ENCODE data around the gene TNFRSF8.

TNFRSF8 gene

DNA sequence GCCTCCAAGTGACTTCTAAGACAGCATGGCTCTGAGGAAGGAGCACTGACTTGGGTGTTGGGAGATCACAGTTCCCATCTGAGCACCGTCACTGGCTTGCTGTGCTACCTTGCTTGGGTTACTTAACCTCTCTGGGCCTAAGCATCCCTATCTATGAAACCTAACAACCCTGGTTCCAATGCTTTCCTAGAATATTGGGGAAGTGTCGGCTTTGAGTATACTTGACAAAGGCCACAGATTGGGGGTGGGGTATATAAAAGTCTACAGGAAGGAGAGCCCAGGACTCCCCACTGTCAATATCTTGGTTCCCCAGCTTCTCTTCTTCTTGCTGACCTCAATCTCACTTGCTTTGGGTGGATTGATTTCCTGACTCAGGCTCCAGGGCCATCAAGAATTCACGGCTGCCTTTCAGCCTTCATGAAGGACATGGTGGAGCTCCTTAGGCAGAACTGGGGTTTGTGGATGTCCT, 110.0 kb downstream of the TNFRSF8 start:
- H3K27ac ChIP-seq = no peak overlapping the region
- TF ChIP-seq, protein P1, sequence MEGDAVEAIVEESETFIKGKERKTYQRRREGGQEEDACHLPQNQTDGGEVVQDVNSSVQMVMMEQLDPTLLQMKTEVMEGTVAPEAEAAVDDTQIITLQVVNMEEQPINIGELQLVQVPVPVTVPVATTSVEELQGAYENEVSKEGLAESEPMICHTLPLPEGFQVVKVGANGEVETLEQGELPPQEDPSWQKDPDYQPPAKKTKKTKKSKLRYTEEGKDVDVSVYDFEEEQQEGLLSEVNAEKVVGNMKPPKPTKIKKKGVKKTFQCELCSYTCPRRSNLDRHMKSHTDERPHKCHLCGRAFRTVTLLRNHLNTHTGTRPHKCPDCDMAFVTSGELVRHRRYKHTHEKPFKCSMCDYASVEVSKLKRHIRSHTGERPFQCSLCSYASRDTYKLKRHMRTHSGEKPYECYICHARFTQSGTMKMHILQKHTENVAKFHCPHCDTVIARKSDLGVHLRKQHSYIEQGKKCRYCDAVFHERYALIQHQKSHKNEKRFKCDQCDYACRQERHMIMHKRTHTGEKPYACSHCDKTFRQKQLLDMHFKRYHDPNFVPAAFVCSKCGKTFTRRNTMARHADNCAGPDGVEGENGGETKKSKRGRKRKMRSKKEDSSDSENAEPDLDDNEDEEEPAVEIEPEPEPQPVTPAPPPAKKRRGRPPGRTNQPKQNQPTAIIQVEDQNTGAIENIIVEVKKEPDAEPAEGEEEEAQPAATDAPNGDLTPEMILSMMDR (conservative IDR thresholded peaks at IDR 0.05; ENCODE audit: low read depth) = no peak
- ChIA-PET CTCF (interaction anchor here (0.6 to 1.1 kb wide), 2 partner anchors 47 to 446 kb away, joined by 3 read pairs; no protein-coding TSS in a partner anchor), POLR2A (ENCODE audit: low non-redundant PET) (no interaction called here)
- no peak for DNase-seq (ENCODE audit: low spot score)

DNA sequence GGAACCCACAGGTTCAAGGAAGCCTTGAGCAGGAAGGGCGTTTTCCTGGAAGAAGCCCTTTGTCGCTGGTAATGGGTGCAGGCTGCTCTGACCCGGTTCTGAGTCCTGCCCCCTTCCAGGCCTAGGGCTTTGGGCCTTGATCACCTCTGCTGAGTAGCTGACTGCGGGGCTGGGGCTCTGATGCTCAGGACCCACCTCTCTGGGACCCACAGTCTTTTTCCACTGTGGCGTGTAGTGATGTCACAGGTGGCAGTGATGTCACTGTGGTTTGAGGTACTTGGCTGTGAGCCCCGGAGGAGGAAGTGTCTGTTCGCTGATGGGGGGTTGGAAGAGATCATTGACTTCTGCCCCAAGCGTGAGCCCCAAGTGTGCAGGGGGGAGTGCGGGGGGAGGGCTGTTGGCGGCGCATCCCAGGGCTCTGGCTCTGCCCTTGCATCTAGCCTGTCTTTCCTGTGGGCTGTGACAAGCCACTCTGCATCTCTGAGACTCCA, 110.6 kb downstream of the TNFRSF8 start:
- POLR2A ChIA-PET (ENCODE audit: low non-redundant PET) = no interaction called here
- TF ChIP-seq, protein P1 (conservative IDR thresholded peaks at IDR 0.05; ENCODE audit: low read depth) = no peak
- CTCF ChIA-PET = interaction anchor here (1.1 kb wide), 1 partner anchor 48 kb away, joined by 3 read pairs; no protein-coding TSS in a partner anchor
- DNase-seq (ENCODE audit: low spot score) = no peak
- H3K27ac ChIP-seq = no peak overlapping the region

DNA sequence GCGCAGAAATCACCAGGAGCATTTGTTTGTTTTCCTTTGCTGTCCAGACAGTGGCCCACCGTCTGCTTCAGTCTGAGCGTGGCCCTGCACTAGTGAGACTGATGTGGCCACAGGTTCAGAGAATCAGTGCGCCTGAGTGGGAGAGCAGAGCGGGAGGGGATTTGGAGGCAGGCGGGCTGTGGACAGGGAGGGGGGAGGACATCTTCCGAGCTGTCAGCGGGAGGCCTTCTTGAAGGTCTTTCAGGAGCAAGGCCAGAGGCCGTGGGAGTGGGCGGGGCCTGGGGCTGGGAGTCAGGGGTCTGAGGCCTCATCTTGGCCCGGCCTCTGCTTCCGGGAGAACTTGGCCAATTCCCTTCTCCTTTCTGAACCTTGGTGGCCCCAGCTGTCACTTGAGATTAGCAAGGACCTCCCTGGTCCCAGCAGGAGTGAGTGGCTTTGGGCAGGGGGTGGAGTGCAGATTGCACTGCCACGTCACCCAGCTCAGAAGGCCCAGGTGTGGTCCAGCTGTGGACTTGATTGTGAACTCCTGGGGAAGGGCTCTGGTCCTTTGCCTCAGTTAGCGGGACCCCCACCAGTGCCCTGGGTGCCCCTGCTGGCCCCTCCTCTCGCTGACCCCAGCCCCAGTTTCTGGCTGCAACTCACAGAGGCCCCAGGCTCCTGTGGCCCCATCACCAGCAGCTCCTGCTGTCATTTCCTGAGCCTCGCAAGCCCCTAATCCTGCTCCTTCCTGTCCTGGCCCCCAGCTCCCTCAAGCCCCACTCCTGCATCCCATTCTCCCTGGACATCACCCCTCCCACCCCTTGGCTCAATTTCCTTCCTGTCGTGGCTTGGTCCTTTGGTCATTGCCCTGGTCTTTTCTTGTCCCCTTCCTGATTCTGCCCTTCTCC, 112.1 kb downstream of the TNFRSF8 start:
- no peak overlapping the region for H3K27ac ChIP-seq
- TF ChIP-seq, protein P1 (conservative IDR thresholded peaks at IDR 0.05; ENCODE audit: low read depth) = no peak
- CTCF ChIA-PET = interaction anchor here (0.5 kb wide), 1 partner anchor 1641 kb away, joined by 4 read pairs; no protein-coding TSS in a partner anchor
- POLR2A ChIA-PET (ENCODE audit: low non-redundant PET) = no interaction called here
- DNase-seq (ENCODE audit: low spot score) = no peak

DNA sequence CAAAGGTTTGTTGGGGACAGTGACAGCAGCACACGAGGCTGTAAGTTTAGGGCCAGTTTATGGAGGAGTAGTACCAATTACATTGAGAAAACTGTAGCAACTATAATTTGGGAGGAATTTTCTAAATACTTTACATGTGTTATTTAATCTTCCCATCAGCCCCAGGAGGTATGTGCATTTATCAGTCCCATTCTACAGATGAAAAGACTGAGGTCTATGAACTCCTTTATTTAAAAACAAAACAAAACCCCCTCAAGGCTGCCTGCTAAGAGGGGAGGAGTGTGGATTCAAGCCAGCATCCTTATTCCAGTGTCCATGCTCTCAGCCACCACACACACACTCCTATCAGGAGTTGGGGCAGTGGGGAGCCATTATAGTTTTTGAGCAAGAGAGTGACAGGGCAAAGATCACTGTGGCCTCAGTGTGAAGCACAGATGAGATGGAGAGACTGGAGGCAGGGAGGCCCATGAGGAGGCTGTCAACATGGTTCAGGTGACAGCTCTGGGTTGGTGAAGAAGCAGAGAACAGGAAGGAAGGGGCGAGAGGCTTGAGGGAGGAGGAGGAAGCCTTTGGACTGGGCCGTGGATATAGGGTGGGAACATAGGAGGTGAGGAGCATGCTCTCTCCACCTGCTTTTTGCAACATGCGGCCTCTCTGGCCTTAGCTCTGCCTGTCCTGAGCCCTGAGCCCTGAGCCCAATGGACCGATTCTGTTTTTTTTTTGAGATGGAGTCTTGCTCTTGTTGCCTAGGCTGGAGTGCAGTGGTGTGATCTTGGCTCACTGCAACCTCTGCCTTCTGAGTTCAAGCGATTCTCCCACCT, 113.4 kb downstream of the TNFRSF8 start:
- TF ChIP-seq, protein P1 (conservative IDR thresholded peaks at IDR 0.05; ENCODE audit: low read depth) = no peak
- ChIA-PET POLR2A (ENCODE audit: low non-redundant PET) (no interaction called here), CTCF (interaction anchor here (0.5 to 2.8 kb wide), 2 partner anchors 52 to 132 kb away, joined by 3 to 14 read pairs; no protein-coding TSS in a partner anchor)
- no peak for DNase-seq (ENCODE audit: low spot score)
- H3K27ac ChIP-seq = no peak overlapping the region

DNA sequence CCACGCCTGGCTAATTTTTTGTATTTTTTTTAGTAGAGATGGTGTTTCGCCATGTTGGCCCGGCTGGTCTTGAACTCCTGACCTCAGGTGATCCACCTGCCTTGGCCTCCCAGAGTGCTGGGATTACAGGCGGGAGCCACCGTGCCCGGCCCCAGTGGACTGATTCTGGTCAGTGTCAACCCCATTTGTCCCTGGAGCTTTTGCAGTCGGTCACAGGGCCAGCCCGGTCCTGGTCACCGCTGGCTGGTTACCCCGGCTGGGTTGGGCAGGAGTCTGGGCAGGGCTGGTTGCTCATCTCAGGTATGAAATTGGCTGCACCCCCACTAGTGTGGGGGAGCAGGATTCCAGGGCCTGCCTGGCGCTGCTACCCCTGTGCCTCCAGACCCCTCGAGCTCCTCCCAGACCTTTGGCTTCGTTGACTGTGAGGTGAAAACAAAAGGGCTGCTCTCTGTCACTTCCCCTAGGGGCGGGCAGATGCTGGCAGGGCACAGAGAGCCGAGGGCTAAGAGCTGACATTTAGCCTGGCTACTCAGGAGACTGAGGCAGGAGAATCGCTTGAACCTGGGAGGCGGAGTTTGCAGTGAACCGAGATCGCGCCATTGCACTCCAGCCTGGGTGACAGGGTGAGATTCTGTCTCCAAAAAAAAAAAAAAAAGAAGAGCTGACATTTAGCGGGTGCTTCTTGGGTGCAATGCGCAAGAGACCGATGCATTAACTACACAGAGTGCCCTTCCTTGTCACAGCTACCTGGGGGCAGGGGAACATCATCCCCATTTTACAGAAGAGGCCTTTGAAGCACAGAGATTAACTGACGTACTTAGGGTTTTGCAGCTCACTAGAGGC, 114.3 kb downstream of the TNFRSF8 start:
- ChIA-PET POLR2A (ENCODE audit: low non-redundant PET) (no interaction called here), CTCF (interaction anchor here (0.6 to 2.8 kb wide), 2 partner anchors 15 to 52 kb away, joined by 7 to 14 read pairs; no protein-coding TSS in a partner anchor)

More for the DNA sequence above, 114.3 kb downstream of the TNFRSF8 start:
- TF ChIP-seq, protein P1 (conservative IDR thresholded peaks at IDR 0.05; ENCODE audit: low read depth) = no peak
- H3K27ac ChIP-seq = no peak overlapping the region
- no peak for DNase-seq (ENCODE audit: low spot score)

Data from RWPE1 (cell line).